GM11168 (cell line): ENCODE data around the gene RAB11FIP4.

Experiments
- in situ Hi-C: fragments of 300-500 bp; cut with MboI; formaldehyde crosslinking; loops from one replicate; pipeline ENCODE4 v1.12.0; 2022; ENCODE audit warnings: low sequenced_read_pairs; ENCODE audit not compliant: unreplicated experiment

The RAB11FIP4 gene

DNA sequence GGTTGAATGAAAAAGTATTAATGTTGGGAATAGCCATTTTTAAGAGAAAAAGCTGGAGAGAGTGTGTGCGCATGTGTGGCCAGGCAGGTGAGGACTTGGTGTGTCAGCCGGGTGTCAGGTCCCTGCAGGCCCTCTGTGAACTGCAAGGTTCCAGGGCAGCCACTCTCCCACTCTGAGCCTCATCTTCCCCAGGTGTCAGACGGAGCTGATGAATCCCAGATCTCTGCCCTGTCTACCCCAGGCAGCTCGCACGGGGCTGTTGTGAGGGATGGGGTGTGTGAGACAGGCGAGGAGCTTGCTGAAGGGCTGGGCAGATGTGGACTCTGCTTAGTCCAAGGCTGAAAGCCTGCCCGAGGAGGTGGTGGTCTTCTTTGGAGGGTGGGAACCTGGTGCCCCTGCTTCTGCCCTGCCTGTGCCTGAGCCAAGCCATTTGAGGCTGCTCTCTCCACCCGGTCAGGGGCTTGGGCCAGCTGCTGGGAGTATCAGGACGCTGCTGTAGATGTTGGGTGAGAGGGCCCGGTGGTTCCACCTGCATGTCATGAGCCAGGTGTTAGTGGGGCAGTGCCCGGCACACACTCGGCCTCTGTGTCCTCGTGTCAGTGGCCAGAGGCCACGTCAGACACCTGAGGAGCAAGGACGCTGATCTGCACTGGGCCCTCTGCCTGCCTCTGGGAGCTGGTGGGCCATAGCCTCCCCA, 122.4 kb downstream of the RAB11FIP4 start:
- in situ Hi-C loops = no loop called here

DNA sequence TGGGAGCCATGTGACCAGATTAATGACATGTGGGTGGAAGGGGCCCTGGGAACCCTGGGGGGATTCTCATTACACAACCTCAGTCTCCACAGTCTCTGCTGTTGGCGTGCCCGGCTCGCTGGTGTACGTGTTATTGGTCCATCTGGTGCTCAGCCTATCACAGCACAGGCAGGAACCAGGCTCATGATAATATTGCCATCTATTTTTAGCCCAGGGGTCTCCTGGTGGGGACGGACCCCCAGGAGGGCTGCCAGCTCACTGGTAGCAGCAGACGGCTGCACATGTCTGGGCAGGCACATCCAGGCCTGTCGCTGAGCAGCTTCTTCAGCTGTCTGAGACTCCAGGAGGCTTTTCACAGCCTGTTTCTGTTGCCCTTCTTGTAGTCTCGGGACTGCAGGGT, 123.8 kb downstream of the RAB11FIP4 start:
- in situ Hi-C loops = no loop called here

DNA sequence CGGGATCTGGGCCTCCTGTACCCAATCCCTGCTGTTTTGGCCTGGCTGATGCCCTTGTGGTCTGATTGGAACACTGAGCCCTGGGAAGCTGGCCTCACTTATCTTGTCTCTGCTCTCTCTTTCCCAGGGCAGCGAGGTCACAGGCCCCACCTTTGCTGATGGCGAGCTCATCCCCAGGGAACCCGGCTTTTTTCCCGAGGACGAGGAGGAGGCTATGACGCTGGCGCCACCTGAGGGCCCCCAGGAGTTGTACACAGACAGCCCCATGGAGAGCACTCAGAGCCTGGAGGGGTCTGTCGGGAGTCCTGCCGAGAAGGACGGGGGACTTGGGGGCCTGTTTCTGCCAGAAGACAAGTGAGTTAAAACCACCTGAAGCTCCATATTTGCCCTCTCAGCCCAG, 126.0 kb downstream of the RAB11FIP4 start:
- in situ Hi-C loops = no loop called here

DNA sequence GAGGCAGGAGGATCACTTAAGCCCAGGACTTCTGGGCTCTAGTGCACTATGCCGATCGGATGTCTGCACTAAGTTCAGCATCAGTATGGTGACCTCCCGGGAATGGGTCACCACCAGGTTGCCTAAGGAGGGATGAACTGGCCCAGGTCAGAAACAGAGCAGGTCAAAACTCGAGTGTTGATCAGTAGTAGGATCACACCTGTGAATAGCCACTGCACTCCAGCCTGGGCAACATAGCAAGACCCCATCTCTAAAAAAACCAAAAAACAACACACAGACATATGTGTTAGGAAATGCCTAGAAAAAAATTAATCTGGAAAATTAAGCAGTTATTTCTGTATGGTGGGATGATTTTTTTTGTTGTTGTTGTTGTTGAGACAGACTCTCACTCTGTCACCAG, 127.0 kb downstream of the RAB11FIP4 start:
- in situ Hi-C loops = no loop called here

GRCh38 chr17:31521632-31522283, 130.3 kb downstream of the RAB11FIP4 start:
- in situ Hi-C loops = no loop called here

DNA sequence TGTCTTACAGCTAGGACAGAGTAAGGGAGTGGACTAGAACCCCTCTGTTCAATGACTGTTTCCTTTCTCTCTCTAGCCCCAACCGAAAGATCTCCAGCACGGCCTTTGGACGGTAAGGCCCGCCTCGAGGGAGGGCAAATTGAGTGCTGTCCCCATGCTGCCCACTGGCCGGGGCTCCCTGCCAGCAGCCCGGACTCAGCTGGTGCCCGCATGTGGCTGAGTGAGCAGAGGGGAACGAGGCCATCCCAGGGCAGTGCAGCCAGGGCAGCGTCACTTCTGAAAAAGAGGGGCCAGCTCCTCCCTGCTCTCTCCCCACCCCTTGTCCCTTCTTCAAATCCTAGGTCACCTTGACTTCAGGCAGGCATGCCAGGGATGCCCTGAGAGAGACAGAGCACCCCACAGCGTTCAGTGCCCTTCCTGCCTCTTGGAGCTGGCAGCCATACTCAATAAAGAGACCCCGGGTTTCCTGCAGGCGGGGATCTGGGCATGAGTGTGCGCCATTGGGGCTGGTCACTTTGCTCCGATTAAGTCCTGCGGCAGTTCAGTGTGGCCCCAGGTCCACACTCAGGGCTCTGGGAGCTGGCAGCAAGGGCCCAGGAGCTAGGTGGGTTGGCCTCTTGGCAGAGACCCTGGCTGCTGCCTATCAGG, 130.9 kb downstream of the RAB11FIP4 start:
- in situ Hi-C loops = no loop called here

- in situ Hi-C loops = no loop called here
Observed at GRCh38 chr17:31522987-31523495, 131.6 kb downstream of the RAB11FIP4 start.

DNA sequence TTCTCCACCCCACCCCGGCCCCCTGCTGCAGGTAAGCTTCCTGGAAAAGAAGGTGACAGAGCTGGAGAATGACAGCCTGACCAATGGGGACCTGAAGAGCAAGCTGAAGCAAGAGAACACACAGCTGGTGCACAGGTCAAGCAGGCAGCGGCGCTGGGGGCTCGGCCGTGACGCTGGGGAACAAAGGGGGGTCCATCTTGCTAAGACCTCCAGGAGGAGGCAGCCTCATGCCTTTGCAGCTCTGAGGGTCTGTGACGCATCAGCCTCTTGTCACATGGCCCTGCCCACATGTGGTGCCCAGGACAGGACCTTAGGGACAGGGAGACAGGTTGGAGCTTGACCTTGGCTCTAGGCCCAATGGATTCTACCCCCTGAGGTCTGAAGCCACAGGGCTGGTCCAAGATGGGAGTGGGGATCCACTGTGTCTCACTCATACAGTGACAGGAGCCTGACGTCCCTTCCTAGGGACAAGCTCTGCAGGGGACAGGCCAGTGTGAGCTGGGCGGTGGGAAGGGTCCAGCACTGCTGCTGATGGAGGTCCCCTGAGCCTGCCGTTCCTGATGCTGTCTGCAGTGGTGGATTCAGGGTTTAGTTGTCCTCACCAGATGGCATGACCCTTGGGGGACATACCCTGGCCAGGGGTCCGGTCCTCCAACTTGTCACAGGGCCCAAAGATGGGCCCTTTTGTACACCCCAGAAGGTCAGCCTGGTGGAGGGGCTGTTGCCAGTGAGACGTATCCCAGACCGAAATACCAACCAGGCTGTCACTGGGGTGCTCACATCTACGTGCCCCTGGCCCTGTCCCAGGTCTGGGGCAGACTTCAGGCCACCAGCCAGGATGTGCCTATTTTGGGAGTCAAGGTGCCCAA, 132.6 kb downstream of the RAB11FIP4 start:
- in situ Hi-C loops = no loop called here

- in situ Hi-C loops = loop anchor here (5.0 kb wide), 1 partner anchor 93 kb away; no protein-coding TSS in a partner anchor
Observed at GRCh38 chr17:31524926-31525800, 133.7 kb downstream of the RAB11FIP4 start.

DNA sequence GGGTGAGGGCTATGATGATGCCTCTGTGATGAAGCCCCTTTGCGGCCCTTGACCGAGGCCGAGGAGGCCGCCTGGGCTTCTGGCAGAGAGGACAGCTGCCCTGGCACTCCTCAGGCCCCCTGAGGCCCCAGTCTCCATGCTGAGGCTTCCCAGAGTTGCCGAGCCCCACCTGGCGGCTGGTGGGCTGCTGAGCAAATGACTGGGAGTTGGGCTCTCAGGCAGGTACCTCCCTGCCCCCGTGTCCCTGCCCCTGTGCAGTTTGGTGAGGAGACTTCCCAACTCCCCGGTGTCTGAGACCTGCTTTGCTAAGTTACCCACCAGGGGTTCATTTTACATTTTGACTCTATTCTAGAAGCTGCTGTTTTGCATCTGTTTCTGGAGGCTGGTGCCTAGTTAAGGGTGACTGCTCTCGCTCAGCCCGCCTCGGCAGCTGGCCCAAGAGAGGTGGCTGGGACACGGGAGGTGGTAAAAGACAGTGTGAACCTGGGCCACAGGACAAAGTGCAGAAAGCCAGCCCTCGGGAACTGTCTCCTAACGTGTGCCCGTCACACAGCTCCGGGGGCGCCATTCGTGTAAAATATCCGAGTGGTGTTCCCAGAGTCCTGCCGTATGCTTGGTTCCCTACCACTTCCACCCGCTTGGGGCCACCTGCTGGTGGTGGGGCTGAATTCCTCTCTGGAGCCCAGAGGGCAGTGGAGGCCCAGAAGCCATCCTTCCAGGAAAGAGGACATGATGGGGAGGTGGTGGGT, 134.5 kb downstream of the RAB11FIP4 start:
- in situ Hi-C loops = loop anchor here (5.0 kb wide), 1 partner anchor 94 kb away; no protein-coding TSS in a partner anchor

- in situ Hi-C loops = loop anchor here (5.0 kb wide), 1 partner anchor 95 kb away; no protein-coding TSS in a partner anchor
Observed at GRCh38 chr17:31527606-31528005, 136.1 kb downstream of the RAB11FIP4 start.

DNA sequence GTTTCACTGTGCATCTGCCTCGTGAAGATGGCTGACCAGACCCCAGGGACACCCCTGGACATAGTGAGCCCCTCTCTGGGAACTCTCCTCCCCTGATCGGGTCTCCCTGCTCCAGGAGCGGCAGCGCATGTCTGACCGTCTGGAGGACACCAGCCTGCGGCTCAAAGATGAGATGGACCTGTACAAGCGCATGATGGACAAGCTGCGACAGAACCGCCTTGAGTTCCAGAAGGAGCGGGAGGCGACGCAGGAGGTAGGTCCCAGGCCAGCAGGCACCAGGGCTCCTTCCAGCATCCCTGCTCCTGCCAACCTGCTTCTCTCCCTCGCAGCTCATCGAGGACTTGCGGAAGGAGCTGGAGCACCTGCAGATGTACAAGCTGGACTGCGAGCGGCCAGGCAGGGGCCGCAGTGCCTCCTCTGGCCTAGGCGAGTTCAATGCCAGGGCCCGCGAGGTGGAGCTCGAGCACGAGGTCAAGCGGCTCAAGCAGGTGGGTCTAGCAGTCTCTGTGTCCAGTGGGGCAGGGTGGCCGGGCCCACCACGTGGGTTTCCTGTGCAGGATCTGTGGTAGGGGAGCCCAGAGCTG, 136.9 kb downstream of the RAB11FIP4 start:
- in situ Hi-C loops = loop anchor here (5.0 kb wide), 1 partner anchor 96 kb away; no protein-coding TSS in a partner anchor

DNA sequence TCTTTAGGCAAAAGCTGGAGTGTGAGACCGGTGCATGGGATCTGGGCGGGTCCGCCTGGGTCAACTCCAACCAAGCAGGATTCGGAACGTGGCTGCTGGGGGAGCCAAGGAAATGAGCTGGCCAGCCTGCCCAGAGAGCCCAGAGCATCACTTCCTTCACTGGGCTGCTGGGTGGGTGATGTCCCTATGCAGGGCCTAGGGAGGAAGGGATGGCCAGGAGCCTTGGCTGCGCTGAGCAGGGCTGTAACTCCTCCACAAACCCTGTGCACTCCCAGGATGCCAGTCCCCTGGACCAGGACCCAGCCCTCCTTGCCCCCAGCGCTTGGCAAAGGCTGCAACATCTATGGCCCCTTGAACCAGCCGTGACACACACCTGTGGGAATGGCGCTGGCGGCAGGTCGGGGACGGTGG, 138.4 kb downstream of the RAB11FIP4 start:
- in situ Hi-C loops = loop anchor here (5.0 kb wide), 1 partner anchor 98 kb away; no protein-coding TSS in a partner anchor

DNA sequence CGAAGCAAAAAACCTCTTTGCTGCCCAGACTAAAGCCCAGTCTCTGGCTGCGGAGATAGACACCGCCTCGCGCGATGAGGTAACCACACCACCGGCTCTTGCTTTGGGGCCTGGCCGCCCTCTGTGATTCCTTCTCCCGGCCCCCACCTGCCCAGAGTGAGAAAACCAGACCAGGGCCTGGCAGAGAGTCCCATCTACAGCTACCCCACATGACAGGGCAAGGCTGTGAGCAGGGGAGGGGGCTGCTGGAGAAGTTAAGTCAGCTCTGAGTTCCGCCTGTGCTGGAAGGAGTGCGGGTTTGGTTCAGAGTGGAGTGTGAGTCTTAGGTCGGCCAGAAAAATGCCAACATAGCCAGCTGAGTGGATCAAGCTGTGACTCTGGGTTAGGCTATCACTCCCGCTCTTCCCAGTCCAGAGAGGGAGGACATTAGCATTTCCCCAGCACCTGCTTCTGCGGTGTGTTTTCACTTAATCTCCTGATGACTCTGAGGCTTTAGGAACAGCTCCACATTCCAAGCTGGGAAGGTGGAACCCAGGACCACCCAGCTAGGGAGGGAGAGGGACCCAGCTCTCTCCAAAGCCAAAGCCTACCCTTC, 139.0 kb downstream of the RAB11FIP4 start:
- in situ Hi-C loops = no loop called here

DNA sequence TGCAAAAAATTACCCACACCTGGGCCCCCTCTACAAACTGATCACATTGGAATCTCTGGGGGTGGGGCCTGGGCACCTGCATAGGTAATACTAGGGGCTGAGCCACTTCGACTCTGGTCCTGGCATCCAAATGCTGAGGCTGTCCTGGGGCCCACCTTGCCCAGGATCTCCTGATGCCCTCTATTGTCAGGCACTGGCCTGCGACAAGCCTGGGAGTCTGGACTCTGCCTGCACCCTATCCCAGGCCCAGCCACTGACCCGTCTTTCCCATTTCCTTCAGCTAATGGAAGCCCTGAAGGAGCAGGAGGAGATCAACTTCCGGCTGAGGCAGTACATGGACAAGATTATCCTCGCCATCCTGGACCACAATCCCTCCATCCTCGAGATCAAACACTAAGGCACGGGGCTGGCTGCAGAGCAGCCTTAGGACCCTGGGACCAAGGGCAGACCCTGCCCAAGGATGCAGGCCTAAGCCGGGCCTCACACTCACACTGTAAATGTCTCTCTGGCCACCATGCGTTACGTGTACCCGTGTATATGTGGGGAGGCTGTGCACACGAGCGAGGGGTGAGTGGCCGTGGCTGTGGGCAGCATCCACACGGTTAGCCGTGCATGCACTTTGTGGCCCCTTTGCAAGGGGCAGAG, 140.0 kb downstream of the RAB11FIP4 start:
- in situ Hi-C loops = no loop called here

GRCh38 chr17:31532081-31532480, 140.6 kb downstream of the RAB11FIP4 start:
- in situ Hi-C loops = no loop called here

DNA sequence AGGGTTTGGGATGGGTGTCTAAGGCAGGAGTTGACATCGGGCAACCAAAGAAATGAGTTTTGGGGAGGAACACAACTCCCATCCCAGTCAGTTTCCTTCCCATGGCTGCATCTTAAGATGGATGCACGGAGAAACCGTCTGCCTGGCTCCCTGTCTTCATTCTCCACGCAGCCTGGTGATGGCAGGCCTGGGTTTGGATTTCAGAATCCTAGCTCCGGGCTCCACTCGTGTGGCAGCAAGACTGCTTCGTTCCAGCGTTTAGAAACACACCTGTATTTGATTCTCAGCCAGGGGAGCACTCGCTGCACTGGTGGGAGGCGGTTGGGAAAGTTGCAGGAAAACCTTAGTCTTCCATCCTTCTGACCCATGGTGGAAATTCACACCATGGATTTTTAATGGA, 141.1 kb downstream of the RAB11FIP4 start:
- in situ Hi-C loops = no loop called here
